Adrenal gland (tissue), 12 donors: ENCODE measurements around the gene PTGES2. TPM values are rescaled to one million over a fixed set of nuclear protein-coding genes. Genes with fewer than 3 reads are reported as not detected.

Experiments
- DNase-seq, 7 donors: peaks; one replicate each; pipeline ENCODE4 v3.0.0-alpha.2; 2019 to 2020
- H3K27ac ChIP-seq, 5 donors: fragments of 200-600 bp; sonication (generic) in 4 of 5; 1 replicate in 3 of 5; 2 replicates in 2 of 5; pipeline versions ENCODE4 v1.5.1 to v1.8.0; 2016 to 2020; ENCODE audit warnings: mild to moderate bottlenecking in 1 of 5
- H3K27me3 ChIP-seq: fragments of 200-600 bp; 2 replicates; pipeline ENCODE4 v1.8.0; 2021
- H3K36me3 ChIP-seq, 2 donors: fragments of 200-600 bp; replicated peaks in 1 of 2; 1 replicate in 1 of 2; 2 replicates in 1 of 2; pipeline versions ENCODE4 v1.5.1 to v1.8.0; 2018 to 2022
- H3K4me1 ChIP-seq, 2 donors: fragments of 200-600 bp; replicated peaks in 1 of 2; 1 replicate in 1 of 2; 2 replicates in 1 of 2; pipeline versions ENCODE4 v1.5.1 to v1.8.0; 2018 to 2021
- H3K4me3 ChIP-seq, 4 donors: fragments of 200-600 bp; sonication (generic) in 3 of 4; one replicate each; pipeline ENCODE4 v1.5.1; 2016 to 2018
- H3K9me3 ChIP-seq, 3 donors: fragments of 200-600 bp; sonication (generic) in 1 of 3; replicated peaks in 1 of 3; 1 replicate in 2 of 3; 2 replicates in 1 of 3; pipeline versions ENCODE4 v1.5.1 to v1.8.0; 2016 to 2021
- POLR2A ChIP-seq, 2 donors: fragments of 450-650 bp; IDR thresholded peaks; one replicate each; pipeline ENCODE4 v1.6.1; 2017; ENCODE audit warnings: antibody characterized with exemption in 2 of 2, mild to moderate bottlenecking in 2 of 2, moderate library complexity in 1 of 2
- WGBS, 4 donors: extraction: QIAGEN DNeasy Blood & Tissue Kit in 2 of 4; methylation state at CpG; one replicate each; pipeline versions ENCODE4 v1.1.5 to v1.1.7; 2013 to 2017; 5-methylcytosine and 5-hydroxymethylcytosine counted together
- intact Hi-C, 2 donors: fragments of 100-400 bp; cut with DNase I; formaldehyde crosslinking; loops; one replicate each; pipeline versions ENCODE4 v1.14.1 to v1.15.0; 2022 to 2023
- polyA plus RNA-seq, 3 donors: library from polyadenylated mRNA; stranded (reverse); fragments of 200-250 nt in 2 of 3; fragments of 350-450 nt in 1 of 3; fragmentation: Illumina TruSeq in 1 of 3; extraction: RNeasy Lipid Tissue Mini Kit (QIAGEN cat#74804) in 1 of 3; gene quantifications; one replicate each; pipeline ENCODE4 v1.2.3, GENCODE V29; 2013 to 2014
- total RNA-seq, 9 donors: library from RNA; depleted of rRNA in 4 of 9; stranded (reverse); fragments of >200 nt in 4 of 9; fragments of 120-200 nt in 1 of 9; fragmentation: NEBNext Ultra II Directional in 1 of 9; extraction: Animal tissue kit (Norgen Biotek cat#: 25700) in 1 of 9; gene quantifications; one replicate each; pipeline versions ENCODE4 v1.1.0 to v1.2.4, GENCODE V29; 2013 to 2023
- TF ChIP-seq, protein P1 (sequence below), 6 experiments: fragments of 450-650 bp in 4 of 6; fragments of 200-600 bp in 2 of 6; sonication (generic) in 1 of 6; IDR thresholded peaks; 1 replicate in 5 of 6; 2 replicates in 1 of 6; pipeline versions ENCODE4 v1.5.1 to v1.8.0; 2016 to 2021; ENCODE audit warnings: antibody characterized with exemption in 6 of 6, mild to moderate bottlenecking in 2 of 6, moderate library complexity in 1 of 6
- donor health status: healthy with polysubstance abuse.
- donor health status: Bipolar disorder and iron deficiency.
- donor health status: DM: yes; HTN: yes; CAD: no.
- donor health status: DM: no; HTN: no; CAD: no.
- donor health status: DM: no; HTN: no; CAD: no.
- donor health status: DM: yes; HTN: yes; CAD: no.

Gene PTGES2
- total and polyA plus RNA-seq, 12 donors: 64.8 to 147 (median 98.4) TPM

DNA sequence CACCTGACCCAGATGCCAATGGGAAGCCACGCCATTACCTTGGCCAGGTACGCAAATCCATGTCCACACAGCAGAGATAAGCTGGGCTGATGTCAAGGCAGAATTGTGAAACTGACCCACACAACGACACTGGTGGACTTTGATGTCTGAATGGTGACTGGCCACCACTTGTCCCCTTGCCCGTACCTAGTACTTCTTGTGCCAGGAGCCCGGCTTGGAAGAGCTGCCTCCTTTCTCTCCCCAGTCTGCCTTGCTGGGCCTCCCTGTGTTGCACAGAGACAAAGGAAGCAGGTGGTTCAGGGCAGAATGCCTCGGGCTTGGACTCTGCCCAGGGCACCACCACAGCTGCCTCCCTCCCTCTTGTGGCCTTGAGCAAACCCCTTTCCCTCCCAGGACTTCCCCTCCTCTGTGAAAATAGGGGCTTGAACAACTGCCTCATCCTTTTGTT is 23.3 kb downstream of the PTGES2 start:
- TF ChIP-seq, protein P1, sequence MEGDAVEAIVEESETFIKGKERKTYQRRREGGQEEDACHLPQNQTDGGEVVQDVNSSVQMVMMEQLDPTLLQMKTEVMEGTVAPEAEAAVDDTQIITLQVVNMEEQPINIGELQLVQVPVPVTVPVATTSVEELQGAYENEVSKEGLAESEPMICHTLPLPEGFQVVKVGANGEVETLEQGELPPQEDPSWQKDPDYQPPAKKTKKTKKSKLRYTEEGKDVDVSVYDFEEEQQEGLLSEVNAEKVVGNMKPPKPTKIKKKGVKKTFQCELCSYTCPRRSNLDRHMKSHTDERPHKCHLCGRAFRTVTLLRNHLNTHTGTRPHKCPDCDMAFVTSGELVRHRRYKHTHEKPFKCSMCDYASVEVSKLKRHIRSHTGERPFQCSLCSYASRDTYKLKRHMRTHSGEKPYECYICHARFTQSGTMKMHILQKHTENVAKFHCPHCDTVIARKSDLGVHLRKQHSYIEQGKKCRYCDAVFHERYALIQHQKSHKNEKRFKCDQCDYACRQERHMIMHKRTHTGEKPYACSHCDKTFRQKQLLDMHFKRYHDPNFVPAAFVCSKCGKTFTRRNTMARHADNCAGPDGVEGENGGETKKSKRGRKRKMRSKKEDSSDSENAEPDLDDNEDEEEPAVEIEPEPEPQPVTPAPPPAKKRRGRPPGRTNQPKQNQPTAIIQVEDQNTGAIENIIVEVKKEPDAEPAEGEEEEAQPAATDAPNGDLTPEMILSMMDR (IDR thresholded peaks at IDR 0.05): no peak
- no peak for TF ChIP-seq POLR2A (IDR thresholded peaks at IDR 0.05)
- intact Hi-C loops: no loop called here
- peaks cover 0 to 78% of the 10 kb centered on the region in 2 donors for H3K36me3 ChIP-seq
- H3K4me1 ChIP-seq: peaks cover 33 to 45% of the 10 kb centered on the region in 2 donors
- no peak overlapping the region for H3K4me3 ChIP-seq
- H3K27me3 ChIP-seq: no peaks in the 10 kb centered on the region
- peak overlapping the region; percentile 10 to 98 (median 55) for H3K27ac ChIP-seq
- no peaks in the 10 kb centered on the region for H3K9me3 ChIP-seq
- peak in 6 of 7 donors; percentile 61 to 79 (median 73) for DNase-seq
- WGBS, 4 donors: 33 to 37% (median 35%) methylated on average over 5 to 6 of the region's 6 CpGs; no CpG with 5 or more reads in 1 of the 4 donors

DNA sequence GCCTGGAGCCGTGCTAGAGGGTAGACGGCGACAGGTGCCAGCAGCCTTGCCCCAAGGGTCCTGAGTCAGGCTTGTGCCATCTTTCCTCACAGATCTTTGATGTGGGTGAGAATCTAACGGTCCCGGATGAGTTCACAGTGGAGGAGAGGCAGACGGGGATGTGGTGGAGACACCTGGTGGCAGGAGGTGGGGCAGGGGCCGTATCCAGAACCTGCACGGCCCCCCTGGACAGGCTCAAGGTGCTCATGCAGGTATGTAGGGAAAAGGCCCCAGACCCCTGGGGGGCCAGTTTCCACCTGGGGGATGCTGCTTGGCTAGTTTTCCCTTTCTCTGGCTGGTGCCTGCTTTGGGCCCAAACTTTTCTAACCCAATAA is 24.0 kb downstream of the PTGES2 start:
- H3K27ac ChIP-seq: peak overlapping the region in 4 of 5 donors; percentile 10 to 98 (median 74)
- no peaks in the 10 kb centered on the region for H3K9me3 ChIP-seq
- H3K36me3 ChIP-seq: peaks cover 0 to 73% of the 10 kb centered on the region in 2 donors
- peaks cover 39 to 51% of the 10 kb centered on the region in 2 donors for H3K4me1 ChIP-seq
- 43 to 69% (median 66%) methylated on average over 6 to 8 of the region's 8 CpGs for WGBS, 4 donors
- H3K4me3 ChIP-seq: no peak overlapping the region
- no peak for TF ChIP-seq POLR2A (IDR thresholded peaks at IDR 0.05)
- TF ChIP-seq, protein P1 (IDR thresholded peaks at IDR 0.05): no peak
- H3K27me3 ChIP-seq: no peaks in the 10 kb centered on the region
- intact Hi-C loops: no loop called here
- no peak for DNase-seq

DNA sequence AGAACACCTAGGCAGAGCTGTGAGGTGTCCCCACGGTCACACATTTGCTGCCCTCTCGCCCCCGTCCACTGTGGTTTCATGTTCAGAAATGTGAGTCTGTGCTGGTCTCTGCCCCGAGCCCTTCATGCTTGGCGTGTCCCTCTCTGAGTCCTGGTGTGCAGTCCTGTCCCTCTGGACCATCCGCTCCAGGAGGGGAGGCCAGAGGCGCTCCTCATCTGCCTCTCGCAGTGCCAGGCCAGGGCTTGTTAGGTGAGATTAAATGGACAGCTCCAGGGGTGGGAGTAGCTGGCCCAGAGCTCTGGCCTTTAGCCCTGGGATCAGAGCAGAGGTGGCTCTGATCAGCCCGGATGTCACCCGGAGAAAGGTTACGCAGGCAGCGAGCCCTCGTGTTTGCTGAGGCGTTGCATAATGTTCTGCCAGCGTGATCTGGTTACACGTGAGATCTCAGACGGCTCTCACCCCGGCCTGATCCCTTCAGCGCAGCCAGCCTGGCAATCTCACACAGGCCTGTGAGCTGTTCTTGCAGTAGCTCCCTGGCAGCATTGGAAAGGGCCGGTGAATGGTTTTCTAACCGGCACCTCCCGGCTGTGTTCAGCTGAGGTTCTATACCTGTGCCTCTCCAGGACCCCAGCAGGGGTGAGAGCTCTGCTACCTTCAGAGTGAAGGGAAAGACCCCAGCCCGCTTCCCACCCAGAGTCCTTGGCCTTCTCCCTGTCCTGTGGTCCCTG is 24.5 kb downstream of the PTGES2 start:
- Histone ChIP-seq H3K4me3 (no peak overlapping the region), H3K9me3 (no peaks in the 10 kb centered on the region), H3K4me1 (peaks cover 42 to 55% of the 10 kb centered on the region in 2 donors), H3K36me3 (peaks cover 0 to 67% of the 10 kb centered on the region in 2 donors), H3K27ac (peak overlapping the region in 3 of 5 donors; percentile 55 to 98 (median 92)), H3K27me3 (no peaks in the 10 kb centered on the region)
- intact Hi-C loops: no loop called here
- peak in 6 of 7 donors; percentile 55 to 84 (median 64) for DNase-seq
- no peak for TF ChIP-seq POLR2A (IDR thresholded peaks at IDR 0.05)
- TF ChIP-seq, protein P1 (IDR thresholded peaks at IDR 0.05): no peak
- 81 to 90% (median 86%) methylated on average over 16 to 23 of the region's 23 CpGs for WGBS, 4 donors

DNA sequence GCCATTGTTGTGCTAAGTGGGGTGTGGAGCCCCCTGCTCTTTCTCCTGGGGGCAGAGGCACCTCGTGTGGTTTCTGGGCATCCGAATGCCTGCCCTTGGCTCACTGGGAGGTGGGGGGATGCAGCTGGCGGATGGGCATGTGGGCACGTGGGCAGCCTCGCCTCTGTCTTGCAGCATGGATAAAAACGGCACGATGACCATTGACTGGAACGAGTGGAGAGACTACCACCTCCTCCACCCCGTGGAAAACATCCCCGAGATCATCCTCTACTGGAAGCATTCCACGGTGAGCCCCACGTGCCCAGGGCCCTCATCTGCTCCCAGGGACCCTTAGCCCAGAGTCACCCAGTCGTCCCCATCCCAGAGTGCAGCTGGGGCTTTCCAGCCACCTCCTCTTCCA is 25.3 kb downstream of the PTGES2 start:
- Histone ChIP-seq H3K4me1 (peaks cover 47 to 63% of the 10 kb centered on the region in 2 donors), H3K27me3 (no peaks in the 10 kb centered on the region), H3K4me3 (no peak overlapping the region), H3K9me3 (no peaks in the 10 kb centered on the region), H3K27ac (peak overlapping the region in 3 of 5 donors; percentile 24 to 98 (median 92)), H3K36me3 (peaks cover 0 to 59% of the 10 kb centered on the region in 2 donors)
- WGBS, 4 donors: 83 to 87% (median 86%) methylated on average over 9 to 13 of the region's 13 CpGs
- DNase-seq: no peak
- no peak for TF ChIP-seq POLR2A (IDR thresholded peaks at IDR 0.05)
- TF ChIP-seq, protein P1 (IDR thresholded peaks at IDR 0.05): no peak
- intact Hi-C loops: no loop called here
